Heart right ventricle (tissue), 16 donors: ENCODE results near the gene TOMT. TPM values are rescaled to one million over a fixed set of nuclear protein-coding genes. Genes with fewer than 3 reads are reported as not detected.
A peak's percentile ranks its signal among the peaks of the same experiment; 100 is the strongest.

Experiments used
- ATAC-seq, 8 donors: fragments of 200-7000 bp; cut with Tn5 transposase; one replicate each; pipeline ENCODE4 v1.9.1; 2020; ENCODE audit warnings: mild to moderate bottlenecking in 8 of 8, moderate library complexity in 8 of 8, moderate number of reproducible peaks in 1 of 8
- DNase-seq, 2 donors: peaks; one replicate each; pipeline ENCODE4 v3.0.0-alpha.2; 2020
- H3K27ac ChIP-seq, 10 donors: fragments of 200-600 bp; sonication (generic) in 2 of 10; one replicate each; pipeline versions ENCODE4 v1.5.0 to v1.8.0; 2020 to 2022; ENCODE audit warnings: mild to moderate bottlenecking in 3 of 10
- H3K27me3 ChIP-seq, 7 donors: fragments of 200-600 bp; one replicate each; pipeline ENCODE4 v1.8.0; 2021 to 2022; ENCODE audit warnings: mild to moderate bottlenecking in 2 of 7
- H3K36me3 ChIP-seq, 9 donors: fragments of 200-600 bp; sonication (generic) in 1 of 9; one replicate each; pipeline versions ENCODE4 v1.5.0 to v1.8.0; 2020 to 2022; ENCODE audit warnings: mild to moderate bottlenecking in 2 of 9
- H3K4me1 ChIP-seq, 9 donors: fragments of 200-600 bp; sonication (generic) in 1 of 9; one replicate each; pipeline versions ENCODE4 v1.5.0 to v1.8.0; 2020 to 2022; ENCODE audit warnings: mild to moderate bottlenecking in 4 of 9
- H3K4me3 ChIP-seq, 10 donors: fragments of 200-600 bp; sonication (generic) in 2 of 10; one replicate each; pipeline versions ENCODE4 v1.5.0 to v1.8.0; 2020 to 2022; ENCODE audit warnings: mild to moderate bottlenecking in 7 of 10, moderate library complexity in 2 of 10
- H3K9me3 ChIP-seq, 11 donors: fragments of 200-600 bp in 10 of 11; sonication (generic) in 2 of 11; one replicate each; pipeline versions ENCODE4 v1.5.0 to v1.8.0; 2013 to 2022; ENCODE audit warnings: mild to moderate bottlenecking in 2 of 11, control low read depth in 1 of 11, moderate library complexity in 1 of 11
- CTCF ChIP-seq, 9 donors: fragments of 200-600 bp; sonication (generic) in 2 of 9; IDR thresholded peaks; one replicate each; pipeline versions ENCODE4 v1.5.0 to v1.8.0; 2021 to 2022; ENCODE audit warnings: antibody characterized with exemption in 9 of 9, mild to moderate bottlenecking in 5 of 9, moderate library complexity in 1 of 9
- WGBS, 2 donors: extraction: QIAGEN DNeasy Blood & Tissue Kit; methylation state at CpG; one replicate each; pipeline ENCODE4 v1.1.7; 2013; ENCODE audit warnings: inconsistent platforms in 1 of 2; 5-methylcytosine and 5-hydroxymethylcytosine counted together
- intact Hi-C, 10 donors: fragments of 100-400 bp; cut with DNase I; formaldehyde crosslinking; loops; one replicate each; pipeline versions ENCODE4 v1.11.1 to v1.14.2; 2022
- polyA plus RNA-seq, 2 donors: library from polyadenylated mRNA; stranded (reverse); fragments of 200-250 nt; gene quantifications; one replicate each; pipeline ENCODE4 v1.2.3, GENCODE V29; 2013
- total RNA-seq, 10 donors: library from RNA; stranded (reverse); fragmentation: NEBNext Ultra II Directional in 3 of 10; extraction: Animal tissue kit (Norgen Biotek cat#: 25700) in 3 of 10; gene quantifications; one replicate each; pipeline versions ENCODE4 v1.2.1 to v1.2.4, GENCODE V29; 2021 to 2023
- donor health status: Arrhythmogenic right ventricular cardiomyopathy.
- donor health status: ischemic (EF 13 %, LVEDD 7.1; RV severe dilation, severe dysfunction).
- donor health status: healthy with polysubstance abuse.
- donor health status: DM: no; HTN: yes; CAD: no.
- donor health status: DM: no; HTN: no; CAD: no.
- donor health status: ischemic (EF 25% LVEDD 6.9; RV normal size, moderate dysfunction).
- donor health status: ischemic (EF 25% LVEDD 5.7; RV mildly dilated, moderate dysfunction).
- donor health status: healthy.
- donor health status: DM: yes; HTN: yes; CAD: no.
- donor health status: Ischemic cardiomyopathy.
- donor health status: ischemic (EF 35%, LVEDD 5.7; RV mildly dilated, moderate dysfunction).
- donor health status: nonischemic (EF 11% LVEDD 7.7; RV severe dilation, severe dysfunction).
- donor health status: DM: yes; HTN: yes; CAD: no.
- donor health status: PGD.
- donor health status: ischemic (EF 29% LVEDD 5.4; RV normal size, mild dysfunction).
- donor health status: nonischemic (EF 23%, LVEDD 6.1; RV moderate dilation, normal function).

Gene TOMT
- total and polyA plus RNA-seq, 12 donors: 0.21 TPM; not detected in 11

- no peak for TF ChIP-seq CTCF (IDR thresholded peaks at IDR 0.05)
- 63 to 65% methylated on average over 1 of the region's 1 CpG for WGBS, 2 donors
- H3K27me3 ChIP-seq: peaks cover 0 to 12% (median 0%) of the 10 kb centered on the region in 7 donors
- no peak overlapping the region for H3K27ac ChIP-seq
- peaks cover 0 to 13% (median 0%) of the 10 kb centered on the region in 9 donors for H3K4me1 ChIP-seq
- H3K36me3 ChIP-seq: no peaks in the 10 kb centered on the region
- H3K4me3 ChIP-seq: no peak overlapping the region
- H3K9me3 ChIP-seq: no peaks in the 10 kb centered on the region
- no peak for DNase-seq
- intact Hi-C loops: no loop called here
- ATAC-seq: no peak
Measured at GRCh38 chr11:72122607-72123006, 16.9 kb downstream of the TOMT start.

- WGBS, 2 donors: 53 to 65% methylated on average over 3 of the region's 3 CpGs
- Histone ChIP-seq H3K4me3 (no peak overlapping the region), H3K36me3 (no peaks in the 10 kb centered on the region), H3K9me3 (peaks cover 0 to 6% (median 0%) of the 10 kb centered on the region in 11 donors), H3K27me3 (peaks cover 0 to 12% (median 0%) of the 10 kb centered on the region in 7 donors), H3K4me1 (peaks cover 0 to 13% (median 0%) of the 10 kb centered on the region in 9 donors), H3K27ac (no peak overlapping the region)
- intact Hi-C loops: no loop called here
- no peak for TF ChIP-seq CTCF (IDR thresholded peaks at IDR 0.05)
- ATAC-seq (no peak), DNase-seq (no peak)
Measured at GRCh38 chr11:72123117-72123653, 17.5 kb downstream of the TOMT start.

- ATAC-seq (peak in 3 of 8 donors; percentile 37 to 48 (median 41)), DNase-seq (no peak)
Measured at GRCh38 chr11:72124046-72124445, 18.3 kb downstream of the TOMT start.

GRCh38 chr11:72125956-72126355 lies 20.2 kb downstream of the TOMT start:
- intact Hi-C loops: no loop called here
- Histone ChIP-seq H3K4me1 (peaks cover 0 to 10% (median 0%) of the 10 kb centered on the region in 9 donors), H3K36me3 (no peaks in the 10 kb centered on the region), H3K9me3 (peaks cover 0 to 9% (median 0%) of the 10 kb centered on the region in 11 donors), H3K27ac (no peak overlapping the region), H3K27me3 (peaks cover 0 to 9% (median 0%) of the 10 kb centered on the region in 7 donors), H3K4me3 (no peak overlapping the region)
- WGBS, 2 donors: 56 to 67% methylated on average over 1 of the region's 1 CpG
- ATAC-seq (no peak), DNase-seq (no peak)
- no peak for TF ChIP-seq CTCF (IDR thresholded peaks at IDR 0.05)

More at GRCh38 chr11:72124046-72124445, 18.3 kb downstream of the TOMT start:
- Histone ChIP-seq H3K27ac (peak overlapping the region in 1 of 10 donors; percentile 18), H3K9me3 (peaks cover 0 to 9% (median 0%) of the 10 kb centered on the region in 11 donors), H3K36me3 (no peaks in the 10 kb centered on the region), H3K27me3 (peaks cover 0 to 12% (median 0%) of the 10 kb centered on the region in 7 donors), H3K4me1 (peaks cover 0 to 10% (median 0%) of the 10 kb centered on the region in 9 donors), H3K4me3 (no peak overlapping the region)
- intact Hi-C loops: no loop called here
- TF ChIP-seq CTCF (IDR thresholded peaks at IDR 0.05): no peak
- 90 to 92% methylated on average over 6 of the region's 6 CpGs for WGBS, 2 donors
